ENCODE measurements around the gene IQCK.

The IQCK gene

DNA sequence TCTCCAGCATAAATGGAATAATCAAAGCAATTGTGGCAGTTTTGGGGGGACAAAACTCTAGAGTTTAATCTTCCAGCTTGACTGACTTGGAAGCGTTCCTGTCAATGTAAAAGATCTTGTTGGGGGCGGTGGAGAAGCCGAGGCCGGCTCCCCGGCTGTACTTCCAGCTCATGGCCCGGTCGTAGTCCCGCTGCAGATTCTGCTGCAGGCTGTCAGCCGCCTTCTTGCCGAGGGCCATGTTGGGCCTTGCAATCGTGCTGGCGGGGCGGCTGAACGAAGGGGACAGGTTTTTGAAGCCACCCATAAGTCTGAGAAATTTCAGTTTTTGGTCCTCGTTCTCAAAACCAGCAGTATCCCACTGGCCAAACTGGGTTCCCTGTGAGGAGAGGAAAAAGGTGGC is 11.2 kb upstream of the IQCK start:
- TF ChIP-seq ZBTB7A (IDR thresholded peaks at IDR 0.05; ENCODE audit: low read depth) = no peak
- TF ChIP-seq TEAD4 (IDR thresholded peaks at IDR 0.05) = no peak
- TF ChIP-seq, protein P1, sequence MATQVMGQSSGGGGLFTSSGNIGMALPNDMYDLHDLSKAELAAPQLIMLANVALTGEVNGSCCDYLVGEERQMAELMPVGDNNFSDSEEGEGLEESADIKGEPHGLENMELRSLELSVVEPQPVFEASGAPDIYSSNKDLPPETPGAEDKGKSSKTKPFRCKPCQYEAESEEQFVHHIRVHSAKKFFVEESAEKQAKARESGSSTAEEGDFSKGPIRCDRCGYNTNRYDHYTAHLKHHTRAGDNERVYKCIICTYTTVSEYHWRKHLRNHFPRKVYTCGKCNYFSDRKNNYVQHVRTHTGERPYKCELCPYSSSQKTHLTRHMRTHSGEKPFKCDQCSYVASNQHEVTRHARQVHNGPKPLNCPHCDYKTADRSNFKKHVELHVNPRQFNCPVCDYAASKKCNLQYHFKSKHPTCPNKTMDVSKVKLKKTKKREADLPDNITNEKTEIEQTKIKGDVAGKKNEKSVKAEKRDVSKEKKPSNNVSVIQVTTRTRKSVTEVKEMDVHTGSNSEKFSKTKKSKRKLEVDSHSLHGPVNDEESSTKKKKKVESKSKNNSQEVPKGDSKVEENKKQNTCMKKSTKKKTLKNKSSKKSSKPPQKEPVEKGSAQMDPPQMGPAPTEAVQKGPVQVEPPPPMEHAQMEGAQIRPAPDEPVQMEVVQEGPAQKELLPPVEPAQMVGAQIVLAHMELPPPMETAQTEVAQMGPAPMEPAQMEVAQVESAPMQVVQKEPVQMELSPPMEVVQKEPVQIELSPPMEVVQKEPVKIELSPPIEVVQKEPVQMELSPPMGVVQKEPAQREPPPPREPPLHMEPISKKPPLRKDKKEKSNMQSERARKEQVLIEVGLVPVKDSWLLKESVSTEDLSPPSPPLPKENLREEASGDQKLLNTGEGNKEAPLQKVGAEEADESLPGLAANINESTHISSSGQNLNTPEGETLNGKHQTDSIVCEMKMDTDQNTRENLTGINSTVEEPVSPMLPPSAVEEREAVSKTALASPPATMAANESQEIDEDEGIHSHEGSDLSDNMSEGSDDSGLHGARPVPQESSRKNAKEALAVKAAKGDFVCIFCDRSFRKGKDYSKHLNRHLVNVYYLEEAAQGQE (IDR thresholded peaks at IDR 0.05; ENCODE audit: low read depth) = no peak
- TF ChIP-seq CEBPB (IDR thresholded peaks at IDR 0.05) = no peak
- TF ChIP-seq YY1 (IDR thresholded peaks at IDR 0.05; ENCODE audit: low read depth) = no peak
- no peak for TF ChIP-seq CREB1 (IDR thresholded peaks at IDR 0.05; ENCODE audit: low read depth)
- TF ChIP-seq EP300 (IDR thresholded peaks at IDR 0.05; ENCODE audit: borderline replicate concordance) = no peak

DNA sequence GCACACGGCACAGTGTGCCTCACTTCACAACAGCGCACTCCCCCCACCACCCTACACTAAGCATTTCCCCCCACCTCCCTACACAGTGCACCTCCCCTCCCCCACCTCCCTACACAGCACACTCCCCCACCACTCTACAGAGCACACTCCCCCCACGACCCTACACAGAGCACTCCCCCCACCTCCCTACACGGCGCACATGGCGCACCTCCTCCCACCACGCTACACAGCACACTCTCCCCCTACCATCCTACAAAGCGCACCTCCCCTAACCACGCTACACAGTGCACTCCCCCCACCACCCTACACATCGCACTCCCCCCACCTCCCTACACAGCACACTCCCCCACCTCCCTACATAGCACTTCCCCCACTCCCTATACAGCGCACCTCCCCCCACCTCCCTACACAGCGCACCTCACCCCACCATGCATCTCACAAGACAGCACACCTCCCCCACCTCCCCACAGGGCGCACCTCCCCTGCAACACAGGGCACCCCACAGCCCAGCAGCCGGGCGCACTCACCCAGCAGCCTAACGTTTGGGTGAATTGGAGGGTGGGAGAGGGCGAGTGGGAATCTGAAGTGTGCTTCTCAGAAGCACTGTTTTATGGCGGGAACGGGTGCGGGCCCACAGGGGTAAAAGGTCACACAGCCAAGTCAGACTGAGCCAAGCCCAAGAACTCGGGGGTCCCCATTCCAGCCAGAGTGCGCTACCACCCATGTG is 10.3 kb upstream of the IQCK start:
- TF ChIP-seq ZBTB7A (IDR thresholded peaks at IDR 0.05; ENCODE audit: low read depth) = no peak
- TF ChIP-seq, protein P2, sequence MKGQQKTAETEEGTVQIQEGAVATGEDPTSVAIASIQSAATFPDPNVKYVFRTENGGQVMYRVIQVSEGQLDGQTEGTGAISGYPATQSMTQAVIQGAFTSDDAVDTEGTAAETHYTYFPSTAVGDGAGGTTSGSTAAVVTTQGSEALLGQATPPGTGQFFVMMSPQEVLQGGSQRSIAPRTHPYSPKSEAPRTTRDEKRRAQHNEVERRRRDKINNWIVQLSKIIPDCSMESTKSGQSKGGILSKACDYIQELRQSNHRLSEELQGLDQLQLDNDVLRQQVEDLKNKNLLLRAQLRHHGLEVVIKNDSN (IDR thresholded peaks at IDR 0.05) = no peak

DNA sequence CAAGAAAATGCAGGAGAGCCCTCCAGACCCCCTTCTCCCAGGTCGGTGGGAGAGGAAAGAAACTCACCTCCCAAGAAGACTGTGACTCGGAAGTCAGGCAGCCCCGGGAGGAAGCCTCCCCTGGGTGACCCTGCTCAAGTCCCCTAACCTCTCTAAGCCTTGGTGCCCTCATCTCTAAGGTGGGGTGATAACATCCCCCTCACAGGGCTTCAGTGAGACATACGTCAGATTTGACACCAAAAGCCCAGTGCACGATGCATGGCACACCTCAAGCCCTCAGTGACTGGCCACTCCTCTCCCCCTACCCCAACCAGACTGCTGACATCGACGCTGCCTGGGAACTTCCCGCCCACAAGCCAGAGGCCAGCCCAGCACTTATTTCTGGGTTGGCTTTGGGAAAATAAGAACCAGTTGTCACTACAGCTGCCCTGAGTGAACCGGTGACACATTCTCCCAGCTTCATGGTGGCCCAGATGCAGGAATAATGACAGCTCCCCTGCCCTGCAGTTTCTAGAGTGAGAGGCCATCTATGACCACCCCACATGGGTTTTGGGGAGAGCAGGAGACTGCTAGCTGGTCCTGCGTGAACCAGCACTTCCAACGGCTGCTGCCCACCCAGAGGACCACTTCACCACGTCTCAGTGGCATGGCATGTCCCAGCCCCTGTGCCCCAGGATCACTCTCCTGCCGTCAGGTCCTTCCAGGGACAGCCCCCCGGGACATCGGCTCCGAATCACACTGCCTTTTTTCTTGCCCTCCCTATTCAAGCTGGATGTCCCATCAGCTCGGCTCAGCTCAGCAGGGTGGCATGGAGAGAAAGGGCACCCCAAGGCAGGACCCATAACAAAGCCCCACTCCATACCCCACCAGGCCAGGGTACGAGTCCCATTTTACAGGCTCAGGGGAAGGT is 9.5 kb upstream of the IQCK start:
- no peak for TF ChIP-seq RAD21 (IDR thresholded peaks at IDR 0.05; ENCODE audit: low read depth)
- TF ChIP-seq TEAD4 (IDR thresholded peaks at IDR 0.05) = no peak
- no peak for TF ChIP-seq EP300 (IDR thresholded peaks at IDR 0.05; ENCODE audit: borderline replicate concordance)
- TF ChIP-seq CREB1 (IDR thresholded peaks at IDR 0.05; ENCODE audit: low read depth) = no peak
- TF ChIP-seq CEBPB (IDR thresholded peaks at IDR 0.05) = no peak
- no peak for TF ChIP-seq TCF12 (IDR thresholded peaks at IDR 0.05; ENCODE audit: low read depth)
- no peak for TF ChIP-seq ZBTB7A (IDR thresholded peaks at IDR 0.05; ENCODE audit: low read depth)
- TF ChIP-seq, protein P1 (IDR thresholded peaks at IDR 0.05; ENCODE audit: low read depth) = no peak
- TF ChIP-seq TAF1 (IDR thresholded peaks at IDR 0.05; ENCODE audit: low read depth) = no peak
- no peak for TF ChIP-seq YY1 (IDR thresholded peaks at IDR 0.05; ENCODE audit: low read depth)

DNA sequence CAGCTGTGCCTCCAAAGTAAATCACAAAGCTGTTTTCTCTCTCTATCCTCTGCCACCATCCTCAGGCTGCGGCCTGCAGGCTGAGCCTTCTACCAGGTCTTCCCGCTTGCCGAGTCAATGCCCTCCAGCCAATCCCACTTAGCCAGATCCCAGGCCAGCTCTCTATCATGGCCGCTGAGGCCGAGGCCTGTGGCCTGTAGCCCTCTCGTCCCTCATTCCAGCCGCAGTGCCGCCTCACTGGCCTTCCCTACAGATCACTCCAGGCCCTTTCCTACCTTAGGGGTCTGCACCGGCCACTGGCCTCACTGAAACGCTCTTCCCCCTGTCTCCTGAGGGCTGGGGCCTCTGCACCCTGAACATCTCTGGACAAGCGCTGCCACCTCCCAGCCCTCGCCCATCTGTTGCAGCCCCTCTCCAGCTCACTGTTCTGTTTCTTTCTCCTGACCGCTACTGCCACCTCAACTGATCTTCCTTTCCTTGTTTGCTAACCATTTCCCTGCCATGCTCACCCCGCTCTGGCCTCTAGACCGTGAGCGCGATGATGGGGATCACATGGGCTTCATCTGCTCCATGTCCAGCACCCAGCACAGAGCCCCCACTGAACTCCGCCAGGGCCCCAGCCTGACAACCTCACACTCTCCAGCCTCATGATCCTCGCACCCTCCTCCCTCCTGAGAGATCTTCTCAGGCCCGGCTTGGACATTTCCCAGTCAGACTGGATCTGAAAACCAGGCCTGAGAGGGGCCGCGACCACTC is 8.5 kb upstream of the IQCK start:
- no peak for TF ChIP-seq TEAD4 (IDR thresholded peaks at IDR 0.05)
- TF ChIP-seq RAD21 (IDR thresholded peaks at IDR 0.05; ENCODE audit: low read depth) = no peak
- TF ChIP-seq ZBTB7A (IDR thresholded peaks at IDR 0.05; ENCODE audit: low read depth) = no peak
- no peak for TF ChIP-seq YY1 (IDR thresholded peaks at IDR 0.05; ENCODE audit: low read depth)
- no peak for TF ChIP-seq TAF1 (IDR thresholded peaks at IDR 0.05; ENCODE audit: low read depth)
- no peak for TF ChIP-seq EGR1 (IDR thresholded peaks at IDR 0.05)
- no peak for TF ChIP-seq TCF12 (IDR thresholded peaks at IDR 0.05; ENCODE audit: low read depth)
- TF ChIP-seq, protein P3, sequence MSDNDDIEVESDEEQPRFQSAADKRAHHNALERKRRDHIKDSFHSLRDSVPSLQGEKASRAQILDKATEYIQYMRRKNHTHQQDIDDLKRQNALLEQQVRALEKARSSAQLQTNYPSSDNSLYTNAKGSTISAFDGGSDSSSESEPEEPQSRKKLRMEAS (IDR thresholded peaks at IDR 0.05) = no peak
- TF ChIP-seq EP300 (IDR thresholded peaks at IDR 0.05; ENCODE audit: borderline replicate concordance) = no peak
- TF ChIP-seq CREB1 (IDR thresholded peaks at IDR 0.05; ENCODE audit: low read depth) = no peak
- no peak for TF ChIP-seq NFIC (IDR thresholded peaks at IDR 0.05)
- TF ChIP-seq, protein P1 (IDR thresholded peaks at IDR 0.05; ENCODE audit: low read depth) = no peak
- no peak for TF ChIP-seq FOXM1 (IDR thresholded peaks at IDR 0.05; ENCODE audit: borderline replicate concordance, low read depth)
- no peak for TF ChIP-seq CEBPB (IDR thresholded peaks at IDR 0.05)
- TF ChIP-seq, protein P2 (IDR thresholded peaks at IDR 0.05) = no peak

Measured in Ishikawa (cell line).